ENCODE results near the gene STXBP5L.

- TF ChIP-seq CEBPB (IDR thresholded peaks at IDR 0.05) (no peak), EP300 (IDR thresholded peaks at IDR 0.05; ENCODE audit: borderline replicate concordance) (no peak), FOXM1 (IDR thresholded peaks at IDR 0.05; ENCODE audit: borderline replicate concordance, low read depth) (no peak), YY1 (IDR thresholded peaks at IDR 0.05; ENCODE audit: low read depth) (no peak), NFIC (IDR thresholded peaks at IDR 0.05) (no peak), TAF1 (IDR thresholded peaks at IDR 0.05; ENCODE audit: low read depth) (no peak)
Measured at GRCh38 chr3:121430664-121431215, 522.7 kb downstream of the STXBP5L start.

Data from Ishikawa (cell line).